ENCODE data around the gene SORCS2.

DNA sequence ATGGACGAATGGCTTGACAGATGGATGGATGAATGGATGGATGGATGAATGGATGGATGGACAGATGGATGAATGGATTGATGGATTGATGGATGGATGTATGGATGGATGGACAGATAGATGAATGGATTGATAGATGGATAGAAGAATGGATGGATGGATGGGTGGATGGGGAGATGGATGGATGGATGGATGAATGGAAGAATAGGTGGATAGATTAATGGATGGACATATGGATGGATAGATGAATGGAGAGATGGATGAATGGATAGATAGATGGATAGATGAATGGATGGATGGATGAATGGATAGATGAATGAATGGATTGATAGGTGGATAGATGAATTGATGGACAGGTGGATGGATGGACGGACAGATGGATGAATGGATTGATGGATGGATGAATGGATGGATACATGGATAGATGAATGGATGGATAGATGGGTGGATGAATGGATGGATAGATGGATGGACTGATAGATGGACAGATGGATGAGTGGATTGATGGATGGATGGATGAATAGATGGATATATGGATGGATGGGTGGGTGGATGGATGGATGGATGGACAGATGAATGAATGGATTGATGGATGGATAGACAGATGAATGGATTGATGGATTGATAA, 208.4 kb downstream of the SORCS2 start:
- TF ChIP-seq, protein P1, sequence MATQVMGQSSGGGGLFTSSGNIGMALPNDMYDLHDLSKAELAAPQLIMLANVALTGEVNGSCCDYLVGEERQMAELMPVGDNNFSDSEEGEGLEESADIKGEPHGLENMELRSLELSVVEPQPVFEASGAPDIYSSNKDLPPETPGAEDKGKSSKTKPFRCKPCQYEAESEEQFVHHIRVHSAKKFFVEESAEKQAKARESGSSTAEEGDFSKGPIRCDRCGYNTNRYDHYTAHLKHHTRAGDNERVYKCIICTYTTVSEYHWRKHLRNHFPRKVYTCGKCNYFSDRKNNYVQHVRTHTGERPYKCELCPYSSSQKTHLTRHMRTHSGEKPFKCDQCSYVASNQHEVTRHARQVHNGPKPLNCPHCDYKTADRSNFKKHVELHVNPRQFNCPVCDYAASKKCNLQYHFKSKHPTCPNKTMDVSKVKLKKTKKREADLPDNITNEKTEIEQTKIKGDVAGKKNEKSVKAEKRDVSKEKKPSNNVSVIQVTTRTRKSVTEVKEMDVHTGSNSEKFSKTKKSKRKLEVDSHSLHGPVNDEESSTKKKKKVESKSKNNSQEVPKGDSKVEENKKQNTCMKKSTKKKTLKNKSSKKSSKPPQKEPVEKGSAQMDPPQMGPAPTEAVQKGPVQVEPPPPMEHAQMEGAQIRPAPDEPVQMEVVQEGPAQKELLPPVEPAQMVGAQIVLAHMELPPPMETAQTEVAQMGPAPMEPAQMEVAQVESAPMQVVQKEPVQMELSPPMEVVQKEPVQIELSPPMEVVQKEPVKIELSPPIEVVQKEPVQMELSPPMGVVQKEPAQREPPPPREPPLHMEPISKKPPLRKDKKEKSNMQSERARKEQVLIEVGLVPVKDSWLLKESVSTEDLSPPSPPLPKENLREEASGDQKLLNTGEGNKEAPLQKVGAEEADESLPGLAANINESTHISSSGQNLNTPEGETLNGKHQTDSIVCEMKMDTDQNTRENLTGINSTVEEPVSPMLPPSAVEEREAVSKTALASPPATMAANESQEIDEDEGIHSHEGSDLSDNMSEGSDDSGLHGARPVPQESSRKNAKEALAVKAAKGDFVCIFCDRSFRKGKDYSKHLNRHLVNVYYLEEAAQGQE (IDR thresholded peaks at IDR 0.05; ENCODE audit: insufficient read depth in 1 of 2, low read depth in 2 of 2, low read length in 2 of 2), result no peak
- no peak for TF ChIP-seq POLR2AphosphoS5 (IDR thresholded peaks at IDR 0.05; ENCODE audit: low read depth, low read length)

All from PFSK-1 (cell line).